Measurements from ENCODE around the gene CTNS. TPM values are rescaled to one million over a fixed set of nuclear protein-coding genes. Genes with fewer than 3 reads are reported as not detected.

CTNS gene
- total and polyA plus RNA-seq, 8 donors = 9.0 to 14.2 (median 12.8) TPM

DNA sequence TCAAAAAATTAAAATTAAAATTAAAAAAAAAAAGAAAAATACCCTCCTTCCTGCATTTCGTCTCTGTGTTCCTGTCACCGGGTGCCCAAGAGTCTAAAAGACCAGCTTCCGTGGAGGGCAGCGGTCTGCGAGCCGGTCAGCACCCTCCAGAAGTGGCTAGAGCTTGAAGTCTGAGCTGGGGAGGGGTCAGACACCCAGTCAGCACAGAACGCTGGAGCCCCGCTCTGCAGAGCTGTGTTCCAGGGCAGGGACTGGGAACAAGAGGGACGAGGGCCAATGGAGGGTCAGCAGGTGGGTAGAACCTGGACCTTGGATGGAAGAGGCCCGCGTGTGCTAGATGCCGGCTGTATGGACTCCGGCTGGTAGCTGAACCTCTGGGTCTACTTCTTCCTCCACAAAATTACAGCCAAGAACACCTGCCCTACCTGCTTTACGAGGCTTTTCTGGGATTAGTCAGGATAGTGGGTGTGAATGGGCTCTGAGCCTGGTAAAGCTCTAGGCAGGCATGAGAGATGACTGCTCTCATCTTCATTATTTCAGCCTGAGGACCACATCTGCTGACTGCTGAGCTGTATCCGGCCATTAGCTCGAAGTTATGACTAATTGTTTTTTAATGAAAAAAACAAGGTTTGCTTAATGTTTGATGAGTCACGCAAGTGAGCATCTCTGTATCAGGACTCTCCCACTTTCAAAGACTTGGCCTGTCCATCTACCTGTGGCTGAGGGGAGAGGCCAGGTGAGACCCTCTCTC, 33.3 kb upstream of the CTNS start:
- FAIRE-seq = no peak
- Histone ChIP-seq H3K27me3 (no peaks in the 10 kb centered on the region), H3K4me3 (no peak overlapping the region), H3K36me3 (peaks cover 0 to 10% (median 0%) of the 10 kb centered on the region in 3 donors), H3K27ac (no peak overlapping the region), H3K4me1 (no peaks in the 10 kb centered on the region), H3K9me3 (no peaks in the 10 kb centered on the region)
- ATAC-seq = peak in 2 of 4 donors; percentile 49 to 57
- WGBS, 2 donors = 91 to 93% methylated on average over 17 of the region's 17 CpGs
- intact Hi-C loops (cut with DNase I) = no loop called here
- no peak for DNase-seq
- TF ChIP-seq, protein P1, sequence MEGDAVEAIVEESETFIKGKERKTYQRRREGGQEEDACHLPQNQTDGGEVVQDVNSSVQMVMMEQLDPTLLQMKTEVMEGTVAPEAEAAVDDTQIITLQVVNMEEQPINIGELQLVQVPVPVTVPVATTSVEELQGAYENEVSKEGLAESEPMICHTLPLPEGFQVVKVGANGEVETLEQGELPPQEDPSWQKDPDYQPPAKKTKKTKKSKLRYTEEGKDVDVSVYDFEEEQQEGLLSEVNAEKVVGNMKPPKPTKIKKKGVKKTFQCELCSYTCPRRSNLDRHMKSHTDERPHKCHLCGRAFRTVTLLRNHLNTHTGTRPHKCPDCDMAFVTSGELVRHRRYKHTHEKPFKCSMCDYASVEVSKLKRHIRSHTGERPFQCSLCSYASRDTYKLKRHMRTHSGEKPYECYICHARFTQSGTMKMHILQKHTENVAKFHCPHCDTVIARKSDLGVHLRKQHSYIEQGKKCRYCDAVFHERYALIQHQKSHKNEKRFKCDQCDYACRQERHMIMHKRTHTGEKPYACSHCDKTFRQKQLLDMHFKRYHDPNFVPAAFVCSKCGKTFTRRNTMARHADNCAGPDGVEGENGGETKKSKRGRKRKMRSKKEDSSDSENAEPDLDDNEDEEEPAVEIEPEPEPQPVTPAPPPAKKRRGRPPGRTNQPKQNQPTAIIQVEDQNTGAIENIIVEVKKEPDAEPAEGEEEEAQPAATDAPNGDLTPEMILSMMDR (IDR thresholded peaks at IDR 0.05) = no peak

DNA sequence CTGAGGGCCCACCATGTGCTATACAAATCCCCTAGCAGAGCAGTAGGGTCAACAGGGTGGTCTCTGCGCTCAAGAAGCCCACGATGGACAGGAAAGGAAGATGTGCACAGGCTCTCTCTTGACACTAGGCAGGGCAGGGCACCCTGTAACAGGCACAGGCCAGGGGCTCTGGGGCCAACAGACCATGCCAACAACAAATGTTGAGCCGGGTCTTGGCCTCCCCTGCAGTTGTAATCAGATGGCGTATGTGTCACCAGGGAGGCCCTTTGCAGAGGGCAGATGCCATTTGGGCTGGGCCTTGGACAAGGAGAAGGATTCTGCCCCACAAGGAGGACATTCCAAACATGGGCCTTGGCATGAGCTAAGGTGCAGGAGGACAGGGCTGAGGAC, 32.7 kb upstream of the CTNS start:
- Histone ChIP-seq H3K27ac (no peak overlapping the region), H3K9me3 (no peaks in the 10 kb centered on the region), H3K36me3 (peaks cover 0 to 13% (median 0%) of the 10 kb centered on the region in 3 donors), H3K4me1 (no peaks in the 10 kb centered on the region), H3K27me3 (no peaks in the 10 kb centered on the region), H3K4me3 (no peak overlapping the region)
- FAIRE-seq (no peak), ATAC-seq (peak in 1 of 4 donors; percentile 15), DNase-seq (no peak)
- 87 to 93% methylated on average over 4 of the region's 4 CpGs for WGBS, 2 donors
- intact Hi-C loops (cut with DNase I) = no loop called here
- TF ChIP-seq, protein P1 (IDR thresholded peaks at IDR 0.05) = no peak

DNA sequence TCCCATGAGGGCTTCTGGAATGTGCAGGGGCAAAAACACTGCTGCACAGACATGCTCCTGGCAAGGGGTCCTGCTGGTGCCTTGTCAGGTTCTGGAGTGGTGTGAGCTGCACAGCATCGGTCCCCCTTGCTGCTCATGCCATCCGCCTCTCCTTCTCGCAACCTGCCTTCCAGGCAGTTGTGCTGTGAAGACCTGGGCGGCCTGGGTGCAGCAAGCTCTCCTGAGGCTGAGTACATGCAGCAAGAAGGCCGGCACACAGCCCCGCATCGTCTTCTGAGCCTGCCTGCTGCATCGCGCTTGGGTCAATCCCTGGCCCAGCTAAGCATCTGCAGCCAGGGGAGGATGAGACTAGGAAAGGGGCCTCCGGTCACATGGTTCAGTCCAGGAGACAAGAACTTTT, 26.9 kb upstream of the CTNS start:
- no peak for ATAC-seq

DNA sequence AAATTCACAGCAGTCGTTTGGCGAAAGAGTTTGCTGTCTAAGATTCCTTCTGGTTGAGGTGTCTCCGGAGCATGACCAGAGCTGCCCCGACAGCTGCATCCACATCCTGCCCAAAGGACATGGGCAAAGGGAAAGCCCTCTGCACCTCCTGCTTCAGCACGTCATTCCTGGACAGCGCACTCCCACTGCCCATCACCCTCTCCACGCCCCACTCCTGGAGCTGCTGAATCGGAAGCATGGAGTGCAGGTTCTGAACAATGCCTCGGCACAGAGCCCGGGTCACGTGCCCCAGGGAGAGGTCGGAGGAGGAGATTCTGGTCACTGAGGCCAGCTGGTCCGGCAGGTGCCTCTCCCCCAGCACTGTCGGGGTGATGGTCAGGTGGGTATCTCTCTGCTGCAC, 26.0 kb upstream of the CTNS start:
- FAIRE-seq (no peak), ATAC-seq (no peak), DNase-seq (no peak)
- Histone ChIP-seq H3K27ac (no peak overlapping the region), H3K27me3 (no peaks in the 10 kb centered on the region), H3K4me1 (no peaks in the 10 kb centered on the region), H3K4me3 (no peak overlapping the region), H3K36me3 (peaks cover 3 to 36% (median 14%) of the 10 kb centered on the region in 3 donors), H3K9me3 (no peaks in the 10 kb centered on the region)
- intact Hi-C loops (cut with DNase I) = no loop called here
- TF ChIP-seq, protein P1 (IDR thresholded peaks at IDR 0.05) = no peak
- WGBS, 2 donors = 90 to 92% methylated on average over 14 of the region's 14 CpGs

More for the DNA sequence above, 26.9 kb upstream of the CTNS start:
- no peak for FAIRE-seq
- intact Hi-C loops (cut with DNase I) = no loop called here
- 95 to 99% methylated on average over 10 of the region's 10 CpGs for WGBS, 2 donors
- TF ChIP-seq, protein P1 (IDR thresholded peaks at IDR 0.05) = no peak
- no peak overlapping the region for H3K4me3 ChIP-seq
- no peaks in the 10 kb centered on the region for H3K27me3 ChIP-seq
- peaks cover 3 to 36% (median 10%) of the 10 kb centered on the region in 3 donors for H3K36me3 ChIP-seq
- no peaks in the 10 kb centered on the region for H3K9me3 ChIP-seq
- no peak for DNase-seq
- no peak overlapping the region for H3K27ac ChIP-seq
- no peaks in the 10 kb centered on the region for H3K4me1 ChIP-seq

DNA sequence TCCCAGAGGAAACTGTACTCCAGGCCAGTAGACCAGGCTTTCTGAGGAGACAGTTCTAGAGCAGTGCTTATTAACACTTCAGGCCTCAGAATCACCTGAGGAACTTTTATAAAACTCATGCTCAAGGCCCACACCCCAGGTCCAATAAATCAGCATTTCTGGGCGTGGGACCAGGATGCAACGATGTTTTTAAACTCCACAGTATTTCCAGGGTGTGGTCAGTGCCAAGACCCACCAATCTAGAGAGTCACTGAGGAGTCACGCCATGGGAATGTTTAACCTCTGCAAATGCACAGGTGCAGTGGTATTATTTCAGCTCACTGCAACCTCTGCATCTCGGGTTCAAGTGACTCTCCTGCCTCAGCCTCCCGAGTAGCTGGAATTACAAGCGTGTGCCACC, 23.4 kb upstream of the CTNS start:
- Histone ChIP-seq H3K27ac (no peak overlapping the region), H3K36me3 (peaks cover 3 to 37% (median 14%) of the 10 kb centered on the region in 3 donors), H3K9me3 (no peaks in the 10 kb centered on the region), H3K4me3 (no peak overlapping the region), H3K4me1 (no peaks in the 10 kb centered on the region), H3K27me3 (no peaks in the 10 kb centered on the region)
- no peak for DNase-seq
- FAIRE-seq = no peak
- WGBS, 2 donors = 97 to 98% methylated on average over 6 of the region's 6 CpGs
- TF ChIP-seq, protein P1 (IDR thresholded peaks at IDR 0.05) = no peak
- no peak for ATAC-seq
- intact Hi-C loops (cut with DNase I) = no loop called here
